ENCODE results near the gene C15orf39.

The C15orf39 gene

GRCh38 chr15:75200391-75200764 lies 1.3 kb upstream of the C15orf39 start:
- no peak for TF ChIP-seq CTCF (IDR thresholded peaks at IDR 0.05; ENCODE audit: extremely low read depth, missing control alignments)
- DNase-seq (ENCODE audit: low spot score), result no peak

DNA sequence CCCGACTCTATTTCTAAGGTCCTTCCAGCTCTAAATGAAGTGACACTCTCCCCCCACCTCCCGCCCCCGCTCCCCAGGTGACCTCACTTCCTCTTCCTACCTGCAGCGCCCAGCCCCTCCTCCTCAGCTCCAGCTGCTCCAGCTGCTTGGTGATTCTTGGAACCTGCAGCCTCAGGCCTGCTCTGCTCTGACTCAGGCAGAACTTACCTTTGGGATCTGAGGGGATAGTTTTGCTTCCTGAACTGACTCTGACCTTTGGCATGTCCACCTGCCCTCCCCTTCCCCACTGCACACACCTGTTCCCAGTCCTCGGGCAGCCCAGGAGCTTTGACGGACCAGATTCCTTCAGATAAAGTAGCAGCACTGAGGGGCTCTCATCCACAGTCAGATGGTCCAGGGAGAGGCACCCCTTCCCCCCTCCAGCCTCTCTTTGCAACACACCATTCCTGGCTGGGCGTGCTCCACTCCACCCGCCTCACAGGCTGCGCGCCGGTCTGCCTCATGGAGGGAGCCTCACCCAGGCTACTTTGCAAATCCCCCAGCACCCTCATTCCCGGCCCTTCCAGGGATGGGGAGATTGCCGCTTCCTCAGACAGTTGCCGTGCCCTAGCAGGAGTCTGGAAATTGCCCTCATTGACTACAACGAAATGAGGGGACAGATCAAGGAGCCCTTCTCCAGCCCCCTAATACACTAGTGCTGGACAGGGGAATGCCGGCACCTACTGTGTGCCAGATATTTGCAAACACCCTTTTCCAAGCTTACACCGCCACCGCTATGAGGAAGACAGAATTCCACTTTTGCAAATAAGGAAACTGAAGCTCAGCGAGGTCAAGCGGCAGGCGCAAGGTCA lies 692 bp upstream of the C15orf39 start:
- peak; percentile 72 for DNase-seq (ENCODE audit: low spot score)
- no peak for TF ChIP-seq CTCF (IDR thresholded peaks at IDR 0.05; ENCODE audit: extremely low read depth, missing control alignments)

- no peak for TF ChIP-seq CTCF (IDR thresholded peaks at IDR 0.05; ENCODE audit: extremely low read depth, missing control alignments)
- DNase-seq (ENCODE audit: low spot score), result peak; percentile 87
Measured at GRCh38 chr15:75202251-75203016, 752 bp downstream of the C15orf39 start.

DNA sequence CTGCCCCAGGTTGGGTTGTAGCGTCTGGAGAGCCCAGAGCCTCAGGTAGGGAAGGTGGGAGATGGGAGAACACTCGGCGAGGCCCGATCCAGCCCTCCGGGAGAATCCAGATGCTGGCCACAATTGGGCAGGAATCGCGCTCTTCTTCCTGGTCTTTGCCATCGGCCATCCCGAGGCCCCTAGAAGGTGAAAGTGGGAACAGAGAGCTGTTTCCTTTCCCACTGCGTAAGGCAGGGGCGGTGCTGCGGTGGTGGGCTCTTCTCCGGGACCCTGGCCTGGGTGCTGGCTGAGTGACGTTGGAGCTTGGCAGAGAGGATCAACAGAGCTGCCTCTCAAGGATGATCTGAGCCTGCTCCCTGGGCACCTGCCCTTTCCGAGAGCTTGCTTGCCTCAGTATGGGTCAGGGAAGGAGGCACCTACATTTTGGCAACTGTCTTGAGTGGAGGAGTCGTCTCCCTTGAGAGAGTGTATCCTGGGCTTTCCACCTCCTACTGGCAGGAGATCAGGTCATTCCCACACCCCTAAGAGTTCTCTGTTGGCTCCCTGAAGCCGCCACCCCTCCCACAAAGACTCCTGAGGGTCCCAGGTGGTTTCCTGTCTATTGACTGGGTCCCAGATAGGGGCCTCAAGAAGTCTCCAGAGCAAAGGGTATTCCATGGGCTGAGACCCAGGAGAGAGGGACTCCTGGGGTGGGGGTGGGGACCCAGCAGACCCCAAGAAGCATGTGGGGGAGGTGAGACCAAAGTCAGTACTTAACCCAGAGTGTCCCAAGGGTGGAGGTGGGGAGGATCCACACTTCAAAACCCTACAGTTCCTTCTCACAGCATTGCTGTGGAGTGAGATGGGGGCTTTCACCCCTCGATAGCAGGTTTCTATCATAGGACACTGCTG lies 1.6 kb downstream of the C15orf39 start:
- DNase-seq (ENCODE audit: low spot score), result no peak
- no peak for TF ChIP-seq CTCF (IDR thresholded peaks at IDR 0.05; ENCODE audit: extremely low read depth, missing control alignments)

DNA sequence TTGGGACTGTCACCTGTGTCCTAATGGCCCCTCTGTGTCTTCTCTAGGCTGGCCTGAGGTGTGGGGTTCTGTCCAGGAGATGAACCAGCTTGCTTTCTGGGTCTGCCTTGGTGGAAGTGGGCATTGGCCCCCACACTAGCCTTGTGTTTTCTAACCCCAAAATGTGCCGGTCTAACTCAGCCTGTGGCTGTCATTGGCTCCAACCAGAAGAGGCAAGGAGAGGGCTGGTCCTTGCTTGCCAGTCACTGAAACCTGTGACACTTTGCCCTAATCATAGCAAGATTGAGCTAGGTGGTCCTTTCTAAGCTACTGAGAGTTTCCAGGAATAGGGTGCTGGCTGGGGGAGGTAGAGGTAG lies 2.2 kb downstream of the C15orf39 start:
- TF ChIP-seq CTCF (IDR thresholded peaks at IDR 0.05; ENCODE audit: extremely low read depth, missing control alignments), result no peak
- DNase-seq (ENCODE audit: low spot score), result no peak

DNA sequence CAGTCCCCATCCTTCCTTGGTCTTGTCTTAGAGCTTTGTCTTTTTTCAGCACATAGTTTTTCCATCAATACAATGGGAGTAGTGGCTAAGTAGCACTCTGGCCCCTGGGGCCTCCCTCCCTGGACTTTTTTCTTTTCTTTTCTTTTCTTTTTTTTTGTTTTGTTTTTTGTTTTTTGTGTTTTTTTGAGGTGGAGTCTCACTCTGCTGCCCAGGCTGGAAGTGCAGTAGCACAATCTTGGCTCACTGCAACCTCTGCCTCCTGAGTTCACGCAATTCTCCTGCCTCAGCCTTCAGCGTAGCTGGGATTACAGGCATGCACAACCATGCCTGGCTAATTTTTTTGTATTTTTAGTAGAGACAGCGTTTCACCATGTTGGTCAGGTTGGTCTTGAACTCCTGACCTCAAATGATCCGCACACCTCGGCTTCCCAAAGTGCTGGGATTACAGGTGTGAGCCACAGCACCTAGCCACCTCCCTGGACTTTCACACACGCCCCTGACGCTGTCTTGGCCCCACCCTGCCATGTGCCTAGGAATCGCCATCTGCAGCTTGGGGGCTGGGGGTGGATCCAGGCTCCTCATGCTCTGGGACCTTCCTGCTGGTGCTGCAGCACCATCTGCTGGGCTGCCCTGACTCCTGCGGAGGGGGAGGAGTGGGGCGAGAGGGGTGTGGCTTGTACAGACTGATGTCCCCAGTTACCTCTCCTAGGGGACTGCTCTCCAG lies 2.8 kb downstream of the C15orf39 start:
- peak; percentile 94 for DNase-seq (ENCODE audit: low spot score)
- TF ChIP-seq CTCF (IDR thresholded peaks at IDR 0.05; ENCODE audit: extremely low read depth, missing control alignments), result peak; percentile 96

Data from GM20000 (cell line).